NB4 (cell line): ENCODE measurements around the gene ITPR3.
A peak's percentile ranks its signal among the peaks of the same experiment; 100 is the strongest.

Source experiments
- DNase-seq: peaks from one replicate; pipeline ENCODE4 v3.0.0; 2010; ENCODE audit warnings: low read depth
- H3K4me3 ChIP-seq: one replicate; pipeline ENCODE4 v1.5.1; 2011; ENCODE audit warnings: mild to moderate bottlenecking, low read depth, low read length, moderate library complexity
- CTCF ChIP-seq: IDR thresholded peaks from one replicate; pipeline ENCODE4 v1.5.1; 2012; ENCODE audit warnings: low read depth, low read length
- MAX ChIP-seq: IDR thresholded peaks from 2 replicates; pipeline ENCODE4 v1.6.1; 2011; ENCODE audit warnings: low read depth, low read length
- MYC ChIP-seq: IDR thresholded peaks from 2 replicates; pipeline ENCODE4 v1.6.1; 2011; ENCODE audit warnings: low read depth, low read length
- POLR2A ChIP-seq: IDR thresholded peaks from 2 replicates; pipeline ENCODE4 v1.6.1; 2011; ENCODE audit warnings: mild to moderate bottlenecking; ENCODE audit not compliant: insufficient read length; ENCODE audit errors: extremely low read depth

The ITPR3 gene

GRCh38 chr6:33599413-33599938, 21.6 kb upstream of the ITPR3 start:
- DNase-seq: no peak
- TF ChIP-seq CTCF: no peak
- H3K4me3 ChIP-seq: no peak overlapping the region

GRCh38 chr6:33600761-33601160, 20.4 kb upstream of the ITPR3 start:
- H3K4me3 ChIP-seq: no peak overlapping the region
- no peak for DNase-seq
- no peak for TF ChIP-seq CTCF
- no peak for TF ChIP-seq MAX
- no peak for TF ChIP-seq MYC
- no peak for TF ChIP-seq POLR2A

GRCh38 chr6:33602180-33602579, 18.9 kb upstream of the ITPR3 start:
- no peak overlapping the region for H3K4me3 ChIP-seq
- DNase-seq: no peak
- TF ChIP-seq MYC: no peak
- TF ChIP-seq POLR2A: no peak
- TF ChIP-seq MAX: no peak
- TF ChIP-seq CTCF: no peak

GRCh38 chr6:33604941-33605854, 15.9 kb upstream of the ITPR3 start:
- no peak for TF ChIP-seq POLR2A
- TF ChIP-seq MYC: no peak
- no peak for TF ChIP-seq MAX
- TF ChIP-seq CTCF: no peak
- H3K4me3 ChIP-seq: no peak overlapping the region

GRCh38 chr6:33606642-33607041, 14.5 kb upstream of the ITPR3 start:
- H3K4me3 ChIP-seq: no peak overlapping the region
- TF ChIP-seq MYC (no peak), MAX (no peak), POLR2A (no peak), CTCF (no peak)
- DNase-seq: no peak

More at GRCh38 chr6:33604941-33605854, 15.9 kb upstream of the ITPR3 start:
- DNase-seq: peak; percentile 47
